GM18526 (cell line): Measurements from ENCODE around the gene RNF130.

ENCODE experiments used
- POLR2A ChIP-seq: IDR thresholded peaks from 3 replicates; pipeline ENCODE4 v1.6.1; 2011; ENCODE audit not compliant: insufficient read length; ENCODE audit errors: extremely low read depth

RNF130 gene, protein sequence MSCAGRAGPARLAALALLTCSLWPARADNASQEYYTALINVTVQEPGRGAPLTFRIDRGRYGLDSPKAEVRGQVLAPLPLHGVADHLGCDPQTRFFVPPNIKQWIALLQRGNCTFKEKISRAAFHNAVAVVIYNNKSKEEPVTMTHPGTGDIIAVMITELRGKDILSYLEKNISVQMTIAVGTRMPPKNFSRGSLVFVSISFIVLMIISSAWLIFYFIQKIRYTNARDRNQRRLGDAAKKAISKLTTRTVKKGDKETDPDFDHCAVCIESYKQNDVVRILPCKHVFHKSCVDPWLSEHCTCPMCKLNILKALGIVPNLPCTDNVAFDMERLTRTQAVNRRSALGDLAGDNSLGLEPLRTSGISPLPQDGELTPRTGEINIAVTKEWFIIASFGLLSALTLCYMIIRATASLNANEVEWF

DNA sequence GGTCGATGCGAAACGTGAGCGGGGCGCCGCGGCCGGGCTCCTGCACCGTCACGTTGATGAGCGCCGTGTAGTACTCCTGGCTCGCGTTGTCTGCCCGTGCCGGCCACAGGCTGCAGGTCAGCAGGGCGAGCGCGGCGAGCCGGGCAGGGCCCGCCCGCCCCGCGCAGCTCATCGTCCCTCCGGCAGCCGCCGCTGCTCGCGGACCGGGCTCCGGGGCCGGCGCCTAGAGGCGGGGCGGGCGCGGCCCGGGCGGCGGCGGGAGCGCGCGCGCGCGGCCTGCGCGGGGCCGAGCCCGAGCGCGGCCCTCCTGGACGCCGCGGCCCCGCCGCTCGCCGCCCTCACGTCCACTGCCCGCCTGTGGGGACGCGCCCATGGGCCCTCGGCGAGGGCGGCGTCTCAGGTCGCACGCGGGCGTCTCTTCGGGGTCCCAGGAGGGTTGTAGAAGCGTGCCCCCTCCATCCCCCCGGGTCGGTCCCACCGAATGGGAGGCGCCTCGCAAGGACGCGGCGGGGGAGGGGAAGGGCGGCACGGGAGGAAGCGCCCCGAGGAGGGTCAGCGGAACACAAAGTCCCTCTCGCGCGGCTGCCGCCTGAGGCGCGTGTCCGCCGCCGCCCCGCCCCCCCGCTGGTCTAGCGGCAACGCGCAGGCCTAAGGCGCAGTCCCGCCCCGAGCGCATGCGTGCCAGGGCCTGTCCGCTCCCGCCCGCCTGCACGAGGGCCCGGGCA lies at the start of gene RNF130:
TSS of gene RNF130 (minus strand) at position 229 of the 725 bp plus-strand sequence. CDS start at position 172, 57 bp downstream.
- TF ChIP-seq POLR2A: no peak

DNA sequence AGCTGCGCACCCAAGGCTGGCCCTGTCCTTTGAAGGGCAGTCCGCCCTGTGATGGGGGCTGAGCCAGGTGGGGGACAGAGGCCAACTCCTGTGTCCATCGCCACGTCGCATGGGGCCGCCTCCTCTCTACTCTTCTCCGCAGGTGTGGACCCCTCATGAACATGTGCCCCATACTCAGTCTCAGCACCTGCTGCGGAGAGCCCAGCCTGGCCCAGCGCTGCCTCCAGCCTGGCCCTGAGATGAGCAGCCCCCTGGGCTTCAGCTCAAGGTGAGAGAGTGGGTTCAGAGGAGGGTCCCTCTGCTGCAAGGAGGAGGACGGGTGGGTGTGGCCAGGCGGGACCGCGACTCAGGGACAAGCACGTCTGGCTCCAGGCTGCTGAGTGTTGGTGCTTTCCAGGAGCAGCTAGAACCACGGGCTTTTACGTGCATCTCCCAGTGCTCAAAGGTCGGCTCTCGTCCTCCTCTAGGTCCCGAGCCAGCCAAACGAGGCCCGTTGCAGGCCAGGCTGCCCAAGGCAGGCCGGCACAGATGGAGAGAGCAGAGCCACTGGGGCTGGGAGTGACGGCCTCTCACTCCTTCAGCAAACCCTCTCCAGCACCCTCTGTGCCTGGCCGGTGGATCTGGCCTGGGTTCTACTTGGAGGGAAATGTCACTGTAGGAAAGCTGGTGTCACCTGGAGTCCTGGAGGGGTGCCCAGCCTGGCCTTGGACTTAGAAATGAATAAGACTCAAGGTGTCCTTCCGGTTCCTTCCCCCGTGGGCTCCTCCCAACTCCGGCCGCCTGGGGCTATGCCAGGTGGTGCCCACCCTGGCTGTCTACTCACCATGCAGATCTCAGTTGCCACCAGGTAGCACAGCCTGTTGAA lies 48.9 kb upstream of the RNF130 start:
- no peak for TF ChIP-seq POLR2A

DNA sequence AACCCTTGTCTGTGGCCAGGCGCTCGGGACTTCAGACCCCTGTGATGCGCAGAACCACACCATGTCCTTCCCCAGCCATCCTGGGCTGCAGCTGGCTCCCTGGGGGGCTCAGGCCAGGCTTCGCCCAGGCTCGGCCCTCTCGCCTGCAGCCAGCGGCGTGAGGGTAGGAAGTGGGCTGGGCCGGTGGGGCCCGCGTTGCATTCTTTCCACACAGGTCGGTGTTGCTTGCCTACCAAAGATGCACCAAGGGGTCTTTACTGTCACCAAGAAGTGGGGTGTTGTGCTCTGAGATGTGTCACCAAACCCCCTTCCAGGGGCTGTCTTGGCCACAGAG lies 48.3 kb upstream of the RNF130 start:
- no peak for TF ChIP-seq POLR2A

DNA sequence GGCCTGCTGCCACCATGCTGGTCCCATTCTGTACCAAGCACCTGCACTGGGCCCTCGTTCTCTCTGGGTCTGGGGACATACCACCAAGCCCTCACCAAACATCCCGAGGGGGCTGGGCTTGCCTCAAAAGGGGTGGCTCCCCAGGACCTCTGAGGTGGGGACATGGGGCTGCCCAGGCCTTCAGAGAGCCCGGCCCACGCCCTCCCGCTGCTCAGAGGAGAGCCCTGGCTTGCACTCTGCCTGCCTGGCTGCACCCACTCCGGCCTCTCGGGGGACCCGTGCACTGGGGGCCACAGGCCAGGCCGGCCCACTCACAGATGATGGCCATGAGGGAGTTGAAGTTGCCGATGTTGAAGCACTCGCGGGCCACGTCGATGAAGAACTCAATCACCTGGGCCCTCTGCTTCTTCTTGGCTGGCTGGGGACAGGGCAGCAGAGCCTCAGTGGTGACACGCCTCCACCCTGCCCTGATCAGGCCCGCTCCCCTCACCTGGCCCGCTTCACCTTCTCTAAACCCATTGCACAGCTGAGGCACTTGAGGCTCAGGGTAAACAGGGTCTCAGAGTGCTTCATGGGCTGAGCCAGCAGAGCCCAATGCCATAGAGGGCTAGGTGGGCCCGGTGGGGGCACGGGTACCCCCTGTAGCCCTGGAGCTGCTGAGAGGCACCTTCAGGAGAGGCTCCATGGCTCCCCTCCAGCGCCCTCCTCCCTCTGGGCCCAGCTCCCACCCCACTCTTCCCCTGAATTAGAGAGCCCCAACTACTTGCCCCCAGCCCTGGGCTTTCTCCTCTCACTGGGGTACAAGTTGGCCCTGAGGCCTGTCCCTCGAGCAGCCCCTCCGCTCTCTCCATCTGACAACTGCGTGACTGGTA lies 47.7 kb upstream of the RNF130 start:
- TF ChIP-seq POLR2A: no peak

DNA sequence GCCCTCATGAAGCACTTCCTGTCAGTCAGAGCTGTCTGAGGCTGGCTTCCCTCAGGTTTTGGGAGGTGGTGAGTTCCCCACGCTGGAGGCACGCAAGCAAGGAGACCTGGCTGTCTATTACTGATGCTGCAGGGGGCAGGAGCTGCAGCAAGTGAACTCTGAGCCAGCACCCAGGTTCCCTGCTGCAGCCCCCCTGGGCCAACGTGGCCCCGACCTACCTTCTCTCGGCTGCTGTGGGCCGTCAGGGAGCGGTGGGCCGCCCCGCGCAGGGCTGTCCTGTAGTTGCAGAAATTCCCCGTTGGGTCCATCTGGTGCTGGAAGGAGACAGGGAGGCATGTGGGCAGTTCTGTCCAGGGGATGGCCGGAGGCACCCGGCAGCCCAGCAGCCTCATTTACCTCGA lies 46.8 kb upstream of the RNF130 start:
- TF ChIP-seq POLR2A: no peak

DNA sequence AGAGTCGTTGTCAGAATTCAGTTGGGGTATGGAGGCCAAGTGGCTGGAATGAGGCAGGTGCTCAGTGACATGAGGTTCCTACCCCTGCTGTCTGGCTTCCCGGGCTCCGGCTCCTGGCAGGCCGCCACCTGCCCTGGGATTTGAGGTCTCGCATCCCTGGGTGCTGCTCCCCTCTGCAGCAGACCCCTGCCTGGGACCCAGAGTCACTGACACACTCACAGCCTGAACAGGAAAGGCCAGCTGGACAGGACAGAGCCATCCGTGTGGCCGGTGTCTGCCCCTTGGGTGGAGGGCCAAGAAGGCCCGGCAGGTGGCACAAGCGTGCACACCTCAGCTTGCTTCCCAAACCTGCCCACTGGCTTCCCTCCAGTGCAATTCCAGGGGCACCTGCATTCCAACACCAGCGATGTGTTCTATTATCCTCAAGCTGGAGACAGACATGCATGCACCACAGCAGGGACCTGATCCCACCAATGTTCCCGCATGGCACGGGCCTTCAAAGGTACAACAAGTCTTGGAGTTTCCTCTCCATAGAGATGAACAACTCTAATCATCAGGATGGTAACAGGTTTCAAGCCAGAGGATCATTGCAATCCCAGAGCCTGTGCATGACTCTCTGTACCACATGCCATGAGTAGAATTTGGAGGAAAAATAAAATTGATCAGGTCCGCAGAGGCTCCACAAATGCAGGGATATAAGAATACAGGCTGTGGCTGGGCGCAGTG lies 45.6 kb upstream of the RNF130 start:
- TF ChIP-seq POLR2A: no peak

DNA sequence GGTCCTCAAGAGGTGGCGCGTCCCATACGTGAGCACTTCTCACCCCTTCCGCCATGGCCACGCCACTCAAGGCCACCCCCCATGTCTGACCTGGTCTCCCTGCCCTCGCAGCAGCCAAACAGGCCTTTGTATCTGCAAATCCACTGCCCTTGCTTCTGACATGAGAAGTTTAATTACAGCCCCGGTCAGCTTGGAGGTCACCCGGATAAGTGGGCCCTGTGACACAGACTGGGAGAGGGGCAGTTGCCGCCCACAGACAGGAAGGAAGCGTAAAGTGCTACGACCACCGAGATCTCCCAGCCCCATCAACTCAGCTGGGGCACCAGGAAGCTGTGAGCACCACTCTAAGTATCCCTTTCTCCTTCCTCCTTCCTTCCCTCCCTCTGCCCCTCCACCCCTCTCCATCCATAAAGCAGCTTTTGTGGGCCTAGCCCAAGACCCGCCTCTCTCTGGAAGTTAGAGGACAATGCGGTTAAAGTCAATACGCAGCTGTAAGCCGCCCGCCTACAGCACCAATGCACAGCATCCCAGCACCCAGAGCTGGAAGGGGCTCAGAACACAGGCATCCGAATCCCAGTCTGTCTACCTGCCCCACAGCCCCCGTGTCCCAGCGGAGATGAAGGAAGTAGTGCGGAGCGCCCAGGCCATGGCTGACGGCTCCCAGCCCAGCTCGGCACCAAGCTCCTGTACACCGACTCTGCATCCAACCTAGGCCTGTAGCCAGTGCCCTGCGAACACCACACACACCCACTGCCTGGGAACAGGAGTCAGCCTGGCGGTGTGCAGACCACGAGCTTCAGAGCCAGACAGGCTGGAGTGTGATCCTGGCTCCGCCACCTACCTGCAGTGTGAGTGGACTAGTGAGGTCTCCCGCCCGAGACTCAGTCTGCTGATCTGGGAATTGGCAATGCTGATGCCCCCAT lies 44.8 kb upstream of the RNF130 start:
- no peak for TF ChIP-seq POLR2A

DNA sequence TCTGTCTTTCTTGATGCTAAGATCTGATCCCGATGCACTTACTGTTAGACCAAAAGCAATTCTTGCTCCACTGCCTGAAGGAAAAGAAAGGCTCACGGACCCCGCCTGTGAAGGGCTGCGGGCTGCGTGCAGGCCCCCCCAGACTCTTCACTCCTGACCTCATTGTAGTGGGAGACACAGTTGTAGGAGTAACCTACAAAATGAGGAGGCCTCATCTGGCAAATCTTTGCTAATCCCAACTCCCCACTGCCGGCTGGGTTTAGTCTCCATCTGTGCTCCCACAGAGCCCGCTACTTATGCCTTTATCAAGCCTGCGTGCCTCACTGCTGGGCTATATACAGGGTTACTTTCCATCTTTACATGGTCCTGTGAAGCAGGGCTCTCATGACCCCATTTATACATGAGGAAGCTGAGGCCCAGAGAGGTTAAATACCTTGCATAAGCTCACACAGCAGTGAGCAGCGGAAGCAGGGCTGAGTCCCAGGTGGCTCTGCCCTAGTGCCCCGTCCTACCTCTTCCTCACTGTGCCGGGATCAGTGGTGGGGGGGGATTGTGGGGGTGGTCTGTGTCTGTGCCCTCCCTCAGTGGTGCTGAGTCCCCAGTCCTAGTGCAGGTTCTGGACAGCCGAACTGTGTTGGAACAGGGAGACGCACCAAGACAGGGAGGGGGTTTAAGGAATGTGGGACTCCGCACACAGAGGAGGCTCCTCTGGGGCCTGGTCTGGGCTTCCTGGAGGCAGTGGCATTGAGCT lies 43.9 kb upstream of the RNF130 start:
- no peak for TF ChIP-seq POLR2A

DNA sequence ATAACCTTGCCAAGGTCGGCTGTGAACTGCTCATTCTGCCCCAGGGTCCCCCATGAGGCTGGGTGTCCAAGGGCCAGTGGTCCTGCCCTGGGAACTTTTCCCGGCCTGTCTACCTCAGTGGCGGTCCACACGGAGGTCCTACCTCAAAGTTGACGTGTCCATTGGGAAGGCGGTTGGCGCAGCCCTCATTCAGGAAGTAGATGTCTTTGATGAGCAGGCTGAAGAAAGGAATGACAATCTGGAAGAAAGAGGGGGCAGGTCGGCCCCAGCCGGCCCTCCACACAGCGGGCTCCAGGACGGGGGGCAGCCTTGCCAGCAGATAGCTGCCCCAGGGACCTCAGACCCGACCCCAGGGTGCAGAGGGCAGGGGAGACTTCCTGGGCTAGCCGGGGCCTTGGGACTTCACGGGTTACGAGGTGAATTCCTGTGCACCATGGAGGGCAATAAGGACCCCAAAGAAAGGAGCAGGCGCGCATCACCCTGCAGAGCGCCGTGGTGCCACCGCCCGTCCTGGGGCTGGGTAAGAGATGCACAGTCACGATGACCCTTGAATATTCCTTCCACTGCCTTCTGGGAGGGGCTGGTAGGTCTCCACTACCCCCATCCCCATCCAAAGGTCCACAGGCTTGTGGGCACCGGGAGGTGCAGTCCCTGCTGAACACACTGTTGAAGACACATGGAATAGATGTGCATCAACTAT lies 42.9 kb upstream of the RNF130 start:
- no peak for TF ChIP-seq POLR2A

DNA sequence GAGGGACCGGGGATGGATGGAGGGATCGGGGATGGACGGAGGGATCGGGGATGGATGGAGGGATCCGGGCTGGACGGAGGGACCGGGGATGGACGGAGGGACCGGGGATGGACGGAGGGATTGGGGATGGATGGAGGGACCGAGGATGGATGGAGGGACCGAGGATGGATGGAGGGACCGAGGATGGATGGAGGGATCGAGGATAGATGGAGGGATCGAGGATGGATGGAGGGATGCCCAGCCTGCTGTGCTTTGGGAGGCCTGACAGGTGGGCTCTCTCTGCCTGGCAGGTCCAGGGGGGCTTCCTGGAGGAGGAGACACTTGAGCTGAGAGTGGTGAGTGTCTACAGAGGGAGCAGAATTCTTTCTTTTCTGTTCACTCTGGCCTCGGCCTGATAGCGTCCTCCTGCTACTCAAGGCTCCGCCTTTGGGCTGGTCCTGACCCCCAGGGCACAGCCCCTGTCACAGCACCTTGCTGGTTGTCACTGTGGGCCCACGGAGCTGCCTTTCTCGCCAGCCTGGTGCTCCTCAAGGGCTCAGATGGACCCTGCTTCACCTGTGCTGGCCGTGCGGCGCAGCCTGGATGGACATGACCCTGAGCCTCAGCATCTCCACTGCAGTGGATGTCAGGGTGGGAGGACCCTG lies 42.2 kb upstream of the RNF130 start:
- no peak for TF ChIP-seq POLR2A

DNA sequence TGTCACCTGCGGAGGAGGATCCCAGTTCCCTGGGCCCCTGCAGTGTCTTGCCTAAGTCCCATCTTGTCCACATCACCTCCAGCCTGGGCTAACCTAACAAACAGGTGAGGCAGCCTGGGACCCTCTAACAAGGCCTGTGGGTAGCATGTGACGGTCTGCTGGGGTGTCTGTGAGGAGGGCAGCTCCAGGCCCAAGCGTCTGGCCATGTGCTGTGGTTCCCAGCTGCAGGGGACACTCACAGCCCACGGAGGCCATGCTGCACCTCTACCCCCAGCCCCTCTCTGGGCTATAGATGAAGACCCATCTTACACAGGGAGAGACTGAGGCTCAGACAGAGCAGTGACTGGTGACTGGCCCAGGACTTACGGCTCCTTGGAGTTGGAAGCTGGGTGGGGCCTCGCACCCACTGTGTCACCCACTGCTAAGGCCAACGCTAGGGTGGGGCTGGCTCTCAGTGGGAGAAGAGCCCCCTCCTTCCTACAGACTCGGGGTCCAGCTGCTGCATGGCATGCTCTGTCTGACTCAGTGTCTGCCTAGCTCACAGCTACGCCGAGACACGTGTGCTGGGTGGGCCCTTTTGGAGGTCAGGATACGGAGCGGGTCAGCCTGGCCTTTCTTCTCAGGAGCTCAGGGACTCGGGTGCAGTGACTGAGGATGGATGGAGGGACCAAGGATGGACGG lies 40.8 kb upstream of the RNF130 start:
- no peak for TF ChIP-seq POLR2A
